Endometrial microvascular endothelial cells (primary cell): ENCODE results near the gene STOML3. TPM values are rescaled to one million over a fixed set of nuclear protein-coding genes. Genes with fewer than 3 reads are reported as not detected.

ENCODE experiments used
- in situ Hi-C: cut with HindIII; loops from 2 replicates; pipeline ENCODE4 v1.10.0; 2017; ENCODE audit warnings: low sequenced_read_pairs, low pct_unique_long_range_greater_than_20kb; ENCODE audit errors: inconsistent ontology term
- total RNA-seq: library from RNA; depleted of rRNA; stranded (reverse); fragments of >200 nt; gene quantifications from one replicate; pipeline ENCODE4 v1.2.3, GENCODE V29; 2015; ENCODE audit errors: inconsistent ontology term

STOML3 gene
- total RNA-seq, 1 donor from 2014 or later = not detected

GRCh38 chr13:38943231-38943630 is 47.4 kb downstream of the STOML3 start:
- in situ Hi-C loops = no loop called here

- in situ Hi-C loops = no loop called here
These were observed 49.2 kb downstream of the STOML3 start for GRCh38 chr13:38941353-38941945.

GRCh38 chr13:38933786-38934185 is 56.8 kb downstream of the STOML3 start:
- in situ Hi-C loops = no loop called here

GRCh38 chr13:38922170-38922569 is 68.5 kb downstream of the STOML3 start:
- in situ Hi-C loops = no loop called here

DNA sequence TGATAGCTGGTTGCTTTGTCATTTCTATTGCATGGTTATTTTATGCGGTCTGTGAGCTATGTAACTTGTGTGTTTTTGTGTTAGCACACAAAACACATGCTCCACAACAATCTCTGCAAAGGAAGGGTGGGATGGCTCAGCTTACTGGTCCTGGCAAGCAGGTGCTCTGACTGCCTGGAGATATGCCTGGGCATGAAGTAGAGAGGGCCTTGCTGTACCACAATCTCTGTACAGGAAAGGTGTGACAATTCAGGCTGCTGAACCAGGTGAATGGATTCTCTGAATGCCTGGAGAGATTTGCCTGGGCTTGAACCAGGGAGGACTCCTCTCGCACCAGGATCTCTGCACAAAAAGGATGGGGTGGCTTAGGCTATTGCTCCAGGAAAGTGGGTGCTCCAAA is 69.5 kb downstream of the STOML3 start:
- in situ Hi-C loops = no loop called here

Other genes with a start within 250 kb of the STOML3 start
- gene PROSER1, start 47.3 kb upstream of the STOML3 start, total RNA-seq = 15.2 TPM
- 3.8 TPM for gene NHLRC3, start 47.6 kb upstream of the STOML3 start, total RNA-seq